ENCODE data around the gene CC2D2B.
"Not testable (repeated sequence)": the region's sequence is repeated elsewhere in the genome, so short reads cannot be mapped to it uniquely, and the experiment has no call there.

CC2D2B gene

GRCh38 chr10:95876756-95877155 is 31.0 kb upstream of the CC2D2B start:
- no peak for TF ChIP-seq CTCF (IDR thresholded peaks at IDR 0.05; ENCODE audit: low read depth, low read length)
- Histone ChIP-seq H3K9me3 (ENCODE audit: severe bottlenecking) (peaks cover 5% of the 10 kb centered on the region), H3K4me3 (ENCODE audit: low read depth, low read length) (no peak overlapping the region), H3K27me3 (ENCODE audit: insufficient read depth, low read depth, severe bottlenecking) (no peaks in the 10 kb centered on the region), H3K27ac (no peak overlapping the region), H3K36me3 (peaks cover 20% of the 10 kb centered on the region)
- DNase-seq = no peak

GRCh38 chr10:95877881-95878280 is 29.9 kb upstream of the CC2D2B start:
- no peak for TF ChIP-seq CTCF (IDR thresholded peaks at IDR 0.05; ENCODE audit: low read depth, low read length)
- DNase-seq = no peak
- Histone ChIP-seq H3K9me3 (ENCODE audit: severe bottlenecking) (peaks cover 5% of the 10 kb centered on the region), H3K27me3 (ENCODE audit: insufficient read depth, low read depth, severe bottlenecking) (no peaks in the 10 kb centered on the region), H3K4me3 (ENCODE audit: low read depth, low read length) (no peak overlapping the region), H3K36me3 (peaks cover 20% of the 10 kb centered on the region), H3K27ac (no peak overlapping the region)

GRCh38 chr10:95880704-95881103 is 27.1 kb upstream of the CC2D2B start:
- Histone ChIP-seq H3K4me3 (ENCODE audit: low read depth, low read length) (no peak overlapping the region), H3K9me3 (ENCODE audit: severe bottlenecking) (no peaks in the 10 kb centered on the region), H3K36me3 (peaks cover 5% of the 10 kb centered on the region), H3K27me3 (ENCODE audit: insufficient read depth, low read depth, severe bottlenecking) (no peaks in the 10 kb centered on the region), H3K27ac (no peak overlapping the region)
- DNase-seq = no peak
- TF ChIP-seq CTCF (IDR thresholded peaks at IDR 0.05; ENCODE audit: low read depth, low read length) = no peak

- Histone ChIP-seq H3K27me3 (ENCODE audit: insufficient read depth, low read depth, severe bottlenecking) (no peaks in the 10 kb centered on the region), H3K4me3 (ENCODE audit: low read depth, low read length) (no peak overlapping the region), H3K36me3 (peaks cover 2% of the 10 kb centered on the region; the same call in 1 of the 2 replicates), H3K27ac (no peak overlapping the region), H3K9me3 (ENCODE audit: severe bottlenecking) (no peaks in the 10 kb centered on the region)
- TF ChIP-seq CTCF (IDR thresholded peaks at IDR 0.05; ENCODE audit: low read depth, low read length) = no peak
- no peak for DNase-seq
Observed at GRCh38 chr10:95881316-95881715, 26.5 kb upstream of the CC2D2B start.

- DNase-seq = no peak
- Histone ChIP-seq H3K36me3 (peaks cover 8% of the 10 kb centered on the region), H3K9me3 (ENCODE audit: severe bottlenecking) (no peaks in the 10 kb centered on the region), H3K4me3 (ENCODE audit: low read depth, low read length) (no peak overlapping the region), H3K27ac (no peak overlapping the region), H3K27me3 (ENCODE audit: insufficient read depth, low read depth, severe bottlenecking) (no peaks in the 10 kb centered on the region)
- no peak for TF ChIP-seq CTCF (IDR thresholded peaks at IDR 0.05; ENCODE audit: low read depth, low read length)
Observed at GRCh38 chr10:95889830-95890229, 17.9 kb upstream of the CC2D2B start.

- no peak overlapping the region for H3K4me3 ChIP-seq (ENCODE audit: low read depth, low read length)
- no peaks in the 10 kb centered on the region for H3K27me3 ChIP-seq (ENCODE audit: insufficient read depth, low read depth, severe bottlenecking)
- peaks cover 45% of the 10 kb centered on the region for H3K36me3 ChIP-seq
- H3K27ac ChIP-seq = no peak overlapping the region
- H3K9me3 ChIP-seq (ENCODE audit: severe bottlenecking) = no peaks in the 10 kb centered on the region
- DNase-seq = no peak
- no peak for TF ChIP-seq CTCF (IDR thresholded peaks at IDR 0.05; ENCODE audit: low read depth, low read length)
Observed at GRCh38 chr10:95896071-95896850, 11.5 kb upstream of the CC2D2B start.

- not testable (repeated sequence) for H3K27me3 ChIP-seq (ENCODE audit: insufficient read depth, low read depth, severe bottlenecking); H3K27ac ChIP-seq; H3K4me3 ChIP-seq (ENCODE audit: low read depth, low read length); H3K9me3 ChIP-seq (ENCODE audit: severe bottlenecking); DNase-seq
- H3K36me3 ChIP-seq = peaks cover 29% of the 10 kb centered on the region
Observed at GRCh38 chr10:95905897-95906580, 1.7 kb upstream of the CC2D2B start.

All from WERI-Rb-1 (cell line).